Caco-2 (cell line): ENCODE results near the gene FUT6. TPM values are rescaled to one million over a fixed set of nuclear protein-coding genes. Genes with fewer than 3 reads are reported as not detected.

Experiments
- BruUV-seq: library from RNA; stranded (reverse); fragments of 400-500 nt; replicated peaks from 2 replicates; lab custom pipeline; 2021; lab: Mats Ljungman, UMichigan
- CTCF ChIA-PET: fragments of 300-600 bp; sonication (Branson Sonifier 250); formaldehyde crosslinking; loops from one replicate; lab custom pipeline; 2022; ENCODE audit warnings: antibody characterized with exemption; lab: Charles Lee
- POLR2A ChIA-PET: fragments of 300-600 bp; sonication (Branson Sonifier 250); formaldehyde crosslinking; loops from one replicate; lab custom pipeline; 2022; ENCODE audit warnings: antibody characterized with exemption; lab: Charles Lee
- DNase-seq, 2 experiments: peaks; one replicate each; pipeline versions ENCODE4 v3.0.0 to v3.0.0-alpha.2; 2020 to 2022
- H3K27me3 ChIP-seq: replicated peaks from 2 replicates; pipeline ENCODE4 v1.6.0; 2011; ENCODE audit warnings: low read length; ENCODE audit not compliant: control insufficient read depth, insufficient read depth
- H3K36me3 ChIP-seq: 2 replicates; pipeline ENCODE4 v1.5.1; 2011; ENCODE audit warnings: low read length; ENCODE audit not compliant: control insufficient read depth, insufficient read depth
- H3K4me1 ChIP-seq: fragments of 250-450 bp; sonication (Bioruptor Pico); 2 replicates; pipeline ENCODE4 v1.5.1; 2020; ENCODE audit warnings: mild to moderate bottlenecking
- H3K4me3 ChIP-seq: 2 replicates; pipeline ENCODE4 v1.5.1; 2011; ENCODE audit warnings: low read depth, mild to moderate bottlenecking, control low read depth, low read length
- H3K9me3 ChIP-seq: fragments of 250-450 bp; sonication (Bioruptor Pico); 2 replicates; pipeline ENCODE4 v1.5.1; 2020; ENCODE audit warnings: mild to moderate bottlenecking, moderate library complexity
- H3K27ac Mint-ChIP-seq: one replicate; pipeline ENCODE4 v1.8.0; 2022; ENCODE audit warnings: mixed read lengths; ENCODE audit not compliant: unreplicated experiment
- H3K27me3 Mint-ChIP-seq: one replicate; pipeline ENCODE4 v1.8.0; 2022; ENCODE audit warnings: mixed read lengths; ENCODE audit not compliant: insufficient read depth, unreplicated experiment
- H3K36me3 Mint-ChIP-seq: one replicate; pipeline ENCODE4 v1.8.0; 2022; ENCODE audit warnings: mild to moderate bottlenecking, mixed read lengths; ENCODE audit not compliant: insufficient read depth, unreplicated experiment
- H3K4me1 Mint-ChIP-seq: one replicate; pipeline ENCODE4 v1.8.0; 2022; ENCODE audit warnings: low read depth, mixed read lengths; ENCODE audit not compliant: unreplicated experiment
- H3K4me3 Mint-ChIP-seq: one replicate; pipeline ENCODE4 v1.8.0; 2022; ENCODE audit warnings: mild to moderate bottlenecking, moderate library complexity, mixed read lengths; ENCODE audit not compliant: unreplicated experiment
- H3K9me3 Mint-ChIP-seq: one replicate; pipeline ENCODE4 v1.8.0; 2022; ENCODE audit warnings: mixed read lengths; ENCODE audit not compliant: unreplicated experiment
- CTCF ChIP-seq, 2 experiments: fragments of 200-600 bp in 1 of 2; IDR thresholded peaks; 1 replicate in 1 of 2; 2 replicates in 1 of 2; pipeline versions ENCODE4 v1.5.1 to v1.8.0; 2011 to 2022; ENCODE audit warnings: antibody characterized with exemption in 1 of 2, control low read depth in 1 of 2, inconsistent platforms in 1 of 2, low read depth in 1 of 2, low read length in 1 of 2, mild to moderate bottlenecking in 1 of 2, moderate library complexity in 1 of 2; ENCODE audit not compliant: insufficient read depth in 1 of 2, severe bottlenecking in 1 of 2, unreplicated experiment in 1 of 2
- intact Hi-C: fragments of 100-400 bp; cut with micrococcal nuclease; formaldehyde crosslinking; loops from one replicate; pipeline ENCODE4 v1.10.0; 2022; ENCODE audit not compliant: unreplicated experiment
- total RNA-seq: library from RNA; stranded (reverse); gene quantifications from 2 replicates; pipeline ENCODE4 v1.2.3, GENCODE V29; 2022

Gene FUT6
- total RNA-seq, 1 experiment from 2014 or later = not detected

DNA sequence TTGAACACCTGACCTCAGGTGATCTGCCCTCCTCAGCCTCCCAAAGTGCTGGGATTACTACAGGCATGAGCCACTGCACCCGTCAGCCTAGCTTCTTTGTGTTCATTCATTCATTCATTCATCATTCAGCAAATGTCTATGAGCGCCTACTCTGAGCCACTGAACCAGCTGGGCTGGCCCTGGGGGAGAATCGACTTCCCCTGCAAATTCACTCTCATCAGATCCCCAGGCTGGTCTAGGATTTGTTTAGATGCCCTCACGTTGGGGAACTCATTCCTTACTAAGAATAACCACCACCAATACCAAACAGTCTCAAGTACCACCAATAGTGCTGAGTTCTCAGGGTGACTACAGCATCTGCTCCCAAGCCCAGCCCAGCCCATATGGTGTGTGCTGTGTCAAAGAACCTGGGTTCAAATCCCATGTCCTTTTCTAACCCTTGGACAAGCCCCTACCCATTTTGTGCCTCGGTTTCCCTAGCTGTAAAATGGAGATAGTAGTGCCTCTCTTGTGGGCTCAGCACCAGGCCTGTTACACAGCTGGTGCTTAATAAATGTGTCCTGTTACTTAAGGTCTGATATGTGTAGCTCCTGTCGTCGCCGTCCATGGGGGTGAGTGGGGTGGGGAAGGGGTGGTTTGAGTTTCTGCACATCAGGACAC, 17.9 kb downstream of the FUT6 start:
- DNase-seq = no peak
- Mint-ChIP-seq H3K4me3 (no peak overlapping the region), H3K9me3 (no peaks in the 10 kb centered on the region), H3K4me1 (no peaks in the 10 kb centered on the region), H3K36me3 (no peaks in the 10 kb centered on the region), H3K27me3 (no peaks in the 10 kb centered on the region), H3K27ac (no peak overlapping the region)
- Histone ChIP-seq H3K4me3 (no peak overlapping the region), H3K4me1 (no peaks in the 10 kb centered on the region), H3K27me3 (no peaks in the 10 kb centered on the region), H3K9me3 (no peaks in the 10 kb centered on the region), H3K36me3 (no peaks in the 10 kb centered on the region)
- ChIA-PET POLR2A (no interaction called here), CTCF (interaction anchor here (1.7 kb wide), 1 partner anchor 17 kb away, joined by 7 read pairs; no protein-coding TSS in a partner anchor)
- TF ChIP-seq CTCF (IDR thresholded peaks at IDR 0.05; ENCODE audit: insufficient read depth in 1 of 2, low read depth in 1 of 2, low read length in 1 of 2, severe bottlenecking in 1 of 2, unreplicated experiment in 1 of 2) = no peak
- intact Hi-C loops = no loop called here
- no TSS peak for BruUV-seq

- H3K4me3 ChIP-seq = no peak overlapping the region
- no peaks in the 10 kb centered on the region for H3K27me3 Mint-ChIP-seq
- H3K4me1 Mint-ChIP-seq = no peaks in the 10 kb centered on the region
- no peaks in the 10 kb centered on the region for H3K27me3 ChIP-seq
- CTCF ChIA-PET = interaction anchor here (1.7 kb wide), 1 partner anchor 17 kb away, joined by 7 read pairs; no protein-coding TSS in a partner anchor
- no peak overlapping the region for H3K4me3 Mint-ChIP-seq
- no peak for TF ChIP-seq CTCF (IDR thresholded peaks at IDR 0.05; ENCODE audit: insufficient read depth in 1 of 2, low read depth in 1 of 2, low read length in 1 of 2, severe bottlenecking in 1 of 2, unreplicated experiment in 1 of 2)
- H3K4me1 ChIP-seq = no peaks in the 10 kb centered on the region
- no peaks in the 10 kb centered on the region for H3K9me3 ChIP-seq
- DNase-seq = no peak
- POLR2A ChIA-PET = no interaction called here
- no peaks in the 10 kb centered on the region for H3K36me3 ChIP-seq
- no peak overlapping the region for H3K27ac Mint-ChIP-seq
- no peaks in the 10 kb centered on the region for H3K9me3 Mint-ChIP-seq
- BruUV-seq = no TSS peak
- intact Hi-C loops = no loop called here
- no peaks in the 10 kb centered on the region for H3K36me3 Mint-ChIP-seq
Observed at GRCh38 chr19:5820785-5821184, 18.7 kb downstream of the FUT6 start.

GRCh38 chr19:5818594-5818993, 20.9 kb downstream of the FUT6 start:
- no peak overlapping the region for H3K4me3 ChIP-seq
- no peaks in the 10 kb centered on the region for H3K27me3 ChIP-seq
- no peaks in the 10 kb centered on the region for H3K9me3 Mint-ChIP-seq
- BruUV-seq = no TSS peak
- H3K36me3 Mint-ChIP-seq = no peaks in the 10 kb centered on the region
- no peaks in the 10 kb centered on the region for H3K27me3 Mint-ChIP-seq
- no peaks in the 10 kb centered on the region for H3K9me3 ChIP-seq
- H3K4me1 ChIP-seq = no peaks in the 10 kb centered on the region
- H3K4me1 Mint-ChIP-seq = no peaks in the 10 kb centered on the region
- ChIA-PET CTCF (no interaction called here), POLR2A (no interaction called here)
- no peak overlapping the region for H3K4me3 Mint-ChIP-seq
- DNase-seq = no peak
- intact Hi-C loops = no loop called here
- no peak for TF ChIP-seq CTCF (IDR thresholded peaks at IDR 0.05; ENCODE audit: insufficient read depth in 1 of 2, low read depth in 1 of 2, low read length in 1 of 2, severe bottlenecking in 1 of 2, unreplicated experiment in 1 of 2)
- no peaks in the 10 kb centered on the region for H3K36me3 ChIP-seq
- no peak overlapping the region for H3K27ac Mint-ChIP-seq
